ENCODE measurements around the gene CENPO.

- TF ChIP-seq CTCF (conservative IDR thresholded peaks at IDR 0.05) (no peak), EZH2 (IDR thresholded peaks at IDR 0.05; ENCODE audit: low read depth) (no peak)
Observed at GRCh38 chr2:24793761-24794435, 673 bp downstream of the CENPO start.
